Heart left ventricle (tissue), 16 donors: ENCODE results near the gene PPARG. TPM values are rescaled to one million over a fixed set of nuclear protein-coding genes. Genes with fewer than 3 reads are reported as not detected.

Experiments
- ATAC-seq, 4 donors: fragments of 200-7000 bp; cut with Tn5 transposase; one replicate each; pipeline ENCODE4 v1.9.1; 2020 to 2022; ENCODE audit warnings: moderate library complexity in 4 of 4, mild to moderate bottlenecking in 3 of 4, moderate number of reproducible peaks in 1 of 4
- DNase-seq, 5 donors: peaks; one replicate each; pipeline ENCODE4 v3.0.0-alpha.2; 2020
- H3K27ac ChIP-seq, 12 donors: fragments of 200-600 bp; sonication (generic) in 4 of 12; one replicate each; pipeline versions ENCODE4 v1.5.0 to v1.8.0; 2016 to 2022; ENCODE audit warnings: mild to moderate bottlenecking in 2 of 12
- H3K27me3 ChIP-seq, 9 donors: fragments of 200-600 bp; sonication (generic) in 2 of 9; one replicate each; pipeline versions ENCODE4 v1.5.1 to v1.8.0; 2016 to 2022; ENCODE audit warnings: mild to moderate bottlenecking in 3 of 9
- H3K36me3 ChIP-seq, 9 donors: fragments of 200-600 bp; sonication (generic) in 2 of 9; one replicate each; pipeline versions ENCODE4 v1.5.0 to v1.8.0; 2018 to 2022; ENCODE audit warnings: mild to moderate bottlenecking in 2 of 9
- H3K4me1 ChIP-seq, 12 donors: fragments of 200-600 bp; sonication (generic) in 4 of 12; one replicate each; pipeline versions ENCODE4 v1.5.0 to v1.8.0; 2016 to 2022; ENCODE audit warnings: mild to moderate bottlenecking in 3 of 12
- H3K4me3 ChIP-seq, 12 donors: fragments of 200-600 bp; sonication (generic) in 4 of 12; one replicate each; pipeline versions ENCODE4 v1.5.0 to v1.8.0; 2017 to 2022; ENCODE audit warnings: mild to moderate bottlenecking in 9 of 12, moderate library complexity in 4 of 12
- H3K9me3 ChIP-seq, 12 donors: fragments of 200-600 bp; sonication (generic) in 4 of 12; one replicate each; pipeline versions ENCODE4 v1.5.0 to v1.8.0; 2016 to 2022; ENCODE audit warnings: mild to moderate bottlenecking in 1 of 12
- POLR2A ChIP-seq, 2 donors: fragments of 450-650 bp; IDR thresholded peaks; one replicate each; pipeline ENCODE4 v1.6.1; 2017; ENCODE audit warnings: antibody characterized with exemption in 2 of 2, mild to moderate bottlenecking in 2 of 2, moderate library complexity in 2 of 2
- WGBS, 4 donors: extraction: QIAGEN DNeasy Blood & Tissue Kit in 2 of 4; methylation state at CpG; one replicate each; pipeline versions ENCODE4 v1.1.5 to v1.1.7; 2013 to 2018; 5-methylcytosine and 5-hydroxymethylcytosine counted together
- intact Hi-C, 10 donors: fragments of 100-400 bp; cut with DNase I; formaldehyde crosslinking; loops; one replicate each; pipeline versions ENCODE4 v1.11.1 to v1.14.2; 2022
- polyA plus RNA-seq, 2 donors: library from polyadenylated mRNA; stranded (reverse); fragments of 200-250 nt; gene quantifications; one replicate each; pipeline ENCODE4 v1.2.3, GENCODE V29; 2013
- total RNA-seq, 9 donors: library from RNA; depleted of rRNA in 2 of 9; stranded (reverse); fragments of >200 nt in 2 of 9; fragmentation: NEBNext Ultra II Directional in 3 of 9; extraction: Animal tissue kit (Norgen Biotek cat#: 25700) in 3 of 9; gene quantifications; one replicate each; pipeline versions ENCODE4 v1.1.0 to v1.2.4, GENCODE V29; 2016 to 2023
- TF ChIP-seq, protein P1 (sequence below), 12 donors: fragments of 200-600 bp; sonication (generic) in 4 of 12; IDR thresholded peaks; one replicate each; pipeline versions ENCODE4 v1.5.0 to v1.8.0; 2018 to 2022; ENCODE audit warnings: antibody characterized with exemption in 12 of 12, mild to moderate bottlenecking in 5 of 12
- donor health status: ischemic (EF 13 %, LVEDD 7.1; RV severe dilation, severe dysfunction).
- donor health status: healthy with polysubstance abuse.
- donor health status: DM: no; HTN: yes; CAD: no.
- donor health status: DM: no; HTN: no; CAD: no.
- donor health status: ischemic (EF 25% LVEDD 6.9; RV normal size, moderate dysfunction).
- donor health status: ischemic (EF 25% LVEDD 5.7; RV mildly dilated, moderate dysfunction).
- donor health status: healthy.
- donor health status: DM: yes; HTN: yes; CAD: no.
- donor health status: ischemic (EF 35%, LVEDD 5.7; RV mildly dilated, moderate dysfunction).
- donor health status: nonischemic (EF 11% LVEDD 7.7; RV severe dilation, severe dysfunction).
- donor health status: DM: yes; HTN: yes; CAD: no.
- donor health status: PGD.
- donor health status: ischemic (EF 29% LVEDD 5.4; RV normal size, mild dysfunction).
- donor health status: nonischemic (EF 23%, LVEDD 6.1; RV moderate dilation, normal function).

PPARG gene
- total and polyA plus RNA-seq, 11 donors: 8.9 to 30.3 (median 20.0) TPM

DNA sequence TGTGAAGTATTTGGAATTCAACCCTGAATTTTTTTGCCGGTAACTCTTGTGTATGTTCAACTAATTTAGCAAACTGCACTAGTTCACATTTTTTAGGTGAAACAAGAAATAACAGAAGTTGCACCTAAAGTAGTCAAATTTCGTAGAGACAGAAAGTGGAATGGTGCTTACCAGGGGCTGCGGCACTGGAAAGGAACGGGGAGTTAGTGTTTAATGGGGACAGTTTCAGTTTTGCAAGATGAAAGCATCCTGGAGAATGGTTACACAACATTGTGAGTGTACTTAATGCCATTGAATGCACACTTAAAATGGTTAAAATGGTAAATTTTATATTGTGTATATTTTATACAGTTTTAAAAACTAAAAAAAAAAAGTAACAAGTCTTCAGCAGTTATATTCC lies 27.4 kb downstream of the PPARG start:
- H3K27me3 ChIP-seq: no peaks in the 10 kb centered on the region
- no peak for ATAC-seq
- no peak for DNase-seq
- H3K27ac ChIP-seq: peak overlapping the region in 4 of 12 donors; percentile 5 to 39 (median 22)
- H3K36me3 ChIP-seq: no peaks in the 10 kb centered on the region
- no peaks in the 10 kb centered on the region for H3K9me3 ChIP-seq
- 78 to 89% (median 83%) methylated on average over 4 of the region's 4 CpGs for WGBS, 4 donors
- H3K4me3 ChIP-seq: peak overlapping the region in 2 of 12 donors; percentile 11 to 13
- intact Hi-C loops: loop anchor here in 1 of 10 donors (2.0 kb wide), 1 partner anchor 25 kb away; no protein-coding TSS in a partner anchor
- no peak for TF ChIP-seq POLR2A (IDR thresholded peaks at IDR 0.05)
- TF ChIP-seq, protein P1, sequence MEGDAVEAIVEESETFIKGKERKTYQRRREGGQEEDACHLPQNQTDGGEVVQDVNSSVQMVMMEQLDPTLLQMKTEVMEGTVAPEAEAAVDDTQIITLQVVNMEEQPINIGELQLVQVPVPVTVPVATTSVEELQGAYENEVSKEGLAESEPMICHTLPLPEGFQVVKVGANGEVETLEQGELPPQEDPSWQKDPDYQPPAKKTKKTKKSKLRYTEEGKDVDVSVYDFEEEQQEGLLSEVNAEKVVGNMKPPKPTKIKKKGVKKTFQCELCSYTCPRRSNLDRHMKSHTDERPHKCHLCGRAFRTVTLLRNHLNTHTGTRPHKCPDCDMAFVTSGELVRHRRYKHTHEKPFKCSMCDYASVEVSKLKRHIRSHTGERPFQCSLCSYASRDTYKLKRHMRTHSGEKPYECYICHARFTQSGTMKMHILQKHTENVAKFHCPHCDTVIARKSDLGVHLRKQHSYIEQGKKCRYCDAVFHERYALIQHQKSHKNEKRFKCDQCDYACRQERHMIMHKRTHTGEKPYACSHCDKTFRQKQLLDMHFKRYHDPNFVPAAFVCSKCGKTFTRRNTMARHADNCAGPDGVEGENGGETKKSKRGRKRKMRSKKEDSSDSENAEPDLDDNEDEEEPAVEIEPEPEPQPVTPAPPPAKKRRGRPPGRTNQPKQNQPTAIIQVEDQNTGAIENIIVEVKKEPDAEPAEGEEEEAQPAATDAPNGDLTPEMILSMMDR (IDR thresholded peaks at IDR 0.05): no peak
- H3K4me1 ChIP-seq: peaks cover 0 to 40% (median 21%) of the 10 kb centered on the region in 12 donors

DNA sequence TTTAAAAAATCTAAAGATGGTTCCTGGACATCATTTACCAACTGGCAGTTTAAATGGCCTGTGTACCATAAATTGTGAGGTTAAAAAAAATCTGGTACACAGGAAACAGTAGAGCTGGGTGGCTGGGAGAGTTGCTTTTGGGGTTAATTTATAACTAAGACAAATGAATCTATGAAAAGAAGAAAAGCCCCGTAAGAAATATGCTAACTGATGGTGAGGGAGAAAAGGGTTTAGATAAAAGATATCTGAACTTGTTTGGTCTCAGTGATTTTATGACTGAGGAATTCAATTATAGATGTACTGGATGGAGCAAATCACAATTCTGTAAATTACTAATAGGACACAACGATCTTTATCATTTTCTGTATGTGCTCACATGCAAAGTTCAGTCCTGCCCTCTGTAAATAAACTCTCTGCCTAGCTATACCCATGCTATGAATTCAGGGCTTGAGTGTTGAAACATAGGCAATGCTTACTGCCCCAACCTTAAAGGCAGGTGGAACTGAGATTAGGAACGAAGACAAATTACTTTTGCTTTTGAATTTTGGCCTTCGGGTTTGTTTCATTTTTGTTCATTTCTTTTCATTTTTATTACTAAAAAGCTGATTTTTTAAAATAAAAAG lies 28.0 kb downstream of the PPARG start:
- H3K27ac ChIP-seq: peak overlapping the region in 6 of 12 donors; percentile 10 to 54 (median 40)
- intact Hi-C loops: loop anchor here in 1 of 10 donors (2.0 kb wide), 1 partner anchor 26 kb away; no protein-coding TSS in a partner anchor
- 61 to 78% (median 68%) methylated on average over 4 of the region's 4 CpGs for WGBS, 4 donors

DNA sequence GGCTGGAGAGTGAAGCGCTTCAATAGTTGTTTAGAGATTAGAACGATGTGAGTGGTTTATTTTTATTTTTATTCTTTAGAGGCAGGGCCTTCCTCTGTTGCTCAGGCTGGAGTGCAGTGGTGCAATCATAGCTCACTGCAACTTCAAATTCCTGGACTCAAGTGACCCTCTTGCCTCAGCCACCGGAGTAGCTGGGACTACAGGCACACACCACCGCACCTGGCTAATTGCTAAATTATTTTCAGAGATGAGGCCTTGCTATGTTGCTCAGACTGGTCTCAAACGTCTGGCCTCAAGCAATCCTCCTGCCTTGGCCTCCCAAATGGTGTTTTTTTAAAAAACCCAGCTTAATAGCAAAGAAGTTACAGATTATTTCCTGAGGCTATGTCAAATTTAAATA lies 29.0 kb downstream of the PPARG start:
- no peaks in the 10 kb centered on the region for H3K27me3 ChIP-seq
- peak overlapping the region; percentile 10 to 81 (median 54) for H3K27ac ChIP-seq
- H3K9me3 ChIP-seq: no peaks in the 10 kb centered on the region
- ATAC-seq (peak; percentile 44 to 91 (median 72)), DNase-seq (peak in 2 of 5 donors; percentile 50)
- intact Hi-C loops: loop anchor here in 1 of 10 donors (2.0 kb wide), 1 partner anchor 27 kb away; no protein-coding TSS in a partner anchor
- 39 to 59% (median 50%) methylated on average over 5 of the region's 5 CpGs for WGBS, 4 donors
- H3K36me3 ChIP-seq: no peaks in the 10 kb centered on the region
- H3K4me1 ChIP-seq: peaks cover 0 to 40% (median 20%) of the 10 kb centered on the region in 12 donors
- H3K4me3 ChIP-seq: no peak overlapping the region
- TF ChIP-seq POLR2A (IDR thresholded peaks at IDR 0.05): no peak
- TF ChIP-seq, protein P1 (IDR thresholded peaks at IDR 0.05): no peak

More for the DNA sequence above, 28.0 kb downstream of the PPARG start:
- no peaks in the 10 kb centered on the region for H3K36me3 ChIP-seq
- H3K27me3 ChIP-seq: no peaks in the 10 kb centered on the region
- peaks cover 0 to 40% (median 20%) of the 10 kb centered on the region in 12 donors for H3K4me1 ChIP-seq
- H3K4me3 ChIP-seq: no peak overlapping the region
- no peaks in the 10 kb centered on the region for H3K9me3 ChIP-seq
- TF ChIP-seq POLR2A (IDR thresholded peaks at IDR 0.05): no peak
- TF ChIP-seq, protein P1 (IDR thresholded peaks at IDR 0.05): no peak
- no peak for DNase-seq
- ATAC-seq: no peak

DNA sequence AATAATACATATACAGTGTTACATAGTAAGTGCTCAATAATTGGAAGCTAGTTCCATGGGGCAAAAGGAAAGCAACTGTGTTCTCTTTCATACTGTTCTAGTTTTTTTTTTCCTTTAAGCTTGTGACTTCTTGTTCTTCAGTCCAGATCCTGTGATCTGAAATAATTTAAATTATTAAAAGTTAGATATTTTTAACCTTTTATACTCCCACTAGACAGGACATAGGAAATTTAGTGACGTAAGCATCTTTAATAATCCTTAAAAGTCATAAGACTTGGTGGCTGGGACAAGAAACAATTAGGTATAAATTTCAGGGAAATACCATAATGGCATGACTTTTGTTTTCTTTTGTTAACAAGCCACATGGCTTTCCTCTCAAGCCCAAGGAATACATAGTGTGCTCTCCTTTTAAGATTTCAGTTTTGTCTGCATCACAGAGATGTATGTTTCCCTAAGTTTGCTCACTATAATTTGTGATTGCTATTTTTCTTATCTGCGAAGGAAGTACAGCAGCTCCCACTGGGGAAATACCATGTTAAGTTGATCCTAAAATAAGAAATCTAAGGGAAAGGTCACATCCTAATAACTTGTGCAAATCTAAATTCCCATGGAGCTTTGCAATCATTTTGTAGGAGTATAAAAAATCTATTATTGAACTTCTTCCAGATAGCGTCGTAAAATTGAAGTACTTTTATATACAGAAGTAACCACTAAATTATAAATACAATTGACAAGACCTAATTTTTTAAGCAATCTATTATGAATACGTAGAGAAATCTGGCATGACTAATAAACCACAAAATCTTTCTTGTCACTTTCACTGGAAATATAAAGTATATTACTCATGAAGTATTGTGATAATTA lies 30.1 kb downstream of the PPARG start:
- no peaks in the 10 kb centered on the region for H3K36me3 ChIP-seq
- ATAC-seq: peak; percentile 39 to 74 (median 50)
- H3K27me3 ChIP-seq: no peaks in the 10 kb centered on the region
- WGBS, 4 donors: 32 to 56% (median 36%) methylated on average over 5 of the region's 5 CpGs
- TF ChIP-seq POLR2A (IDR thresholded peaks at IDR 0.05): no peak
- TF ChIP-seq, protein P1 (IDR thresholded peaks at IDR 0.05): no peak
- DNase-seq: no peak
- H3K9me3 ChIP-seq: no peaks in the 10 kb centered on the region
- intact Hi-C loops: no loop called here
- peak overlapping the region in 3 of 12 donors; percentile 1 to 15 (median 6) for H3K4me3 ChIP-seq
- peaks cover 0 to 48% (median 20%) of the 10 kb centered on the region in 12 donors for H3K4me1 ChIP-seq
- H3K27ac ChIP-seq: peak overlapping the region; percentile 20 to 81 (median 54)
